ENCODE results near the gene NKD1. TPM values are rescaled to one million over a fixed set of nuclear protein-coding genes. Genes with fewer than 3 reads are reported as not detected.

Gene NKD1
- total RNA-seq, 1 donor from 2014 or later = 1.5 TPM

DNA sequence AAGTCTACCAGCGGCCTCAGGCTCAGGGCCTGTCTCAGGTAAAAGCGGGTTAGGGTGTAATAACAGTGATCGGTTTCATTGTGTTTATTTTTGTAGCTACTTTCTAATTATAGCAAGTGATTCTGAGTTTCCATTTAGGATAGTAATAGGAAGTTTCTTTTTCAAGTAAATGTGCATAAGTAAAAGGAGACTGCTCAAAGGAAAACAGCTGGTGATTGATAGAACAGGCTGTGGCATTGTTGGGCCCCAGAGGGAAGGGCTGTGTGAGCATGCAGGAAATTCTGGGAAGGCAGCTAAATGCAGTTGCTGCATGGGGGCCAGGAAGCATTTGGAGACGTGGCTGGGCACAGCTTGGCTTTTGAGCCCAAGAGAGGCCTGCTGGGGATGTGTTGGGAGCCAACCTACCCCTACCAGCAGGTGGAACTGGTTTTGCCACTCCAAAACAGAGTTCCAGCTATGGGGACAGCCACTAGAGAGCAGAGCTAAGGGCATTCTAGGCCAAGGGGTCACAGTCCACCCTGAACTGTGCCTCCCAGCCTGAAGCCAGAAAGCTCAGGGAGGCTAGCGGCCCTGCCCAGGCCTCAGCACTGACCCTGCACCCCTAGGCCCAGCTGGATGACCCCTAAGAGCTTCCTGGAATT is 120.3 kb downstream of the NKD1 start:
- CTCF ChIA-PET = interaction anchor here (0.7 to 12.2 kb wide), 10 partner anchors 12 to 456 kb away, joined by 3 to 169 read pairs (median 6); partner anchors contain the start of genes CYLD and SNX20
- peak overlapping the region; percentile 59 for H3K27ac Mint-ChIP-seq
- DNase-seq (no peak), ATAC-seq (ENCODE audit: low read depth) (no peak)
- POLR2A ChIA-PET = interaction anchor here (0.5 to 5.6 kb wide), 4 partner anchors 12 to 145 kb away, joined by 3 to 36 read pairs (median 4); partner anchors contain the start of gene SNX20
- H3K36me3 Mint-ChIP-seq (ENCODE audit: low read depth) = peaks cover 48% of the 10 kb centered on the region
- H3K4me1 Mint-ChIP-seq = peaks cover 23% of the 10 kb centered on the region
- H3K27me3 Mint-ChIP-seq = no peaks in the 10 kb centered on the region
- peaks cover 3% of the 10 kb centered on the region for H3K9me3 Mint-ChIP-seq
- TF ChIP-seq, protein P1, sequence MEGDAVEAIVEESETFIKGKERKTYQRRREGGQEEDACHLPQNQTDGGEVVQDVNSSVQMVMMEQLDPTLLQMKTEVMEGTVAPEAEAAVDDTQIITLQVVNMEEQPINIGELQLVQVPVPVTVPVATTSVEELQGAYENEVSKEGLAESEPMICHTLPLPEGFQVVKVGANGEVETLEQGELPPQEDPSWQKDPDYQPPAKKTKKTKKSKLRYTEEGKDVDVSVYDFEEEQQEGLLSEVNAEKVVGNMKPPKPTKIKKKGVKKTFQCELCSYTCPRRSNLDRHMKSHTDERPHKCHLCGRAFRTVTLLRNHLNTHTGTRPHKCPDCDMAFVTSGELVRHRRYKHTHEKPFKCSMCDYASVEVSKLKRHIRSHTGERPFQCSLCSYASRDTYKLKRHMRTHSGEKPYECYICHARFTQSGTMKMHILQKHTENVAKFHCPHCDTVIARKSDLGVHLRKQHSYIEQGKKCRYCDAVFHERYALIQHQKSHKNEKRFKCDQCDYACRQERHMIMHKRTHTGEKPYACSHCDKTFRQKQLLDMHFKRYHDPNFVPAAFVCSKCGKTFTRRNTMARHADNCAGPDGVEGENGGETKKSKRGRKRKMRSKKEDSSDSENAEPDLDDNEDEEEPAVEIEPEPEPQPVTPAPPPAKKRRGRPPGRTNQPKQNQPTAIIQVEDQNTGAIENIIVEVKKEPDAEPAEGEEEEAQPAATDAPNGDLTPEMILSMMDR (IDR thresholded peaks at IDR 0.05) = no peak
- no peak overlapping the region for H3K4me3 Mint-ChIP-seq
- intact Hi-C loops (cut with micrococcal nuclease) = loop anchor here (5.0 kb wide), 3 partner anchors 134 to 516 kb away; partner anchors contain the start of genes BRD7 and TENT4B

DNA sequence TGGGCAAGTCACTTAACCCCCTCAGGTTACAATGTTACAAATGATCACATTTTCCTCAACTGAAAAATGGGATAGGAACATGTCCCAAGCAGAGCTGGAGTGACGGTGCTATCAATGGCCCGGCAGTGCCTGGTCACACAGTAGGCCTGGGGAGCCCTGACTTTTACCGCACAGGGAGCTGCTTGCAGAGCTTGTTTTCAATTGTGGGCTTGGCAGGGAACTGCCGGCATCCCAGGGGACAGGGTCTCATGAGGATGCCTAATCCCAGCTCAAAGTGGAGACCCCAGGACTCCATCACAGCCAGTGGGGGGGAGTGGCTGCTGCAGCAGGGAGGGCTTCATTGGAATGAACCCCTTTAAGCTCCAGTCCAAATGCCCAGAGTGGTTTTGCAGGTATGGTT is 121.5 kb downstream of the NKD1 start:
- DNase-seq (no peak), ATAC-seq (ENCODE audit: low read depth) (no peak)
- no peaks in the 10 kb centered on the region for H3K27me3 Mint-ChIP-seq
- ChIA-PET POLR2A (interaction anchor here (5.6 kb wide), 1 partner anchor 11 kb away, joined by 36 read pairs; the partner anchor contains the start of gene SNX20), CTCF (interaction anchor here (1.1 to 12.2 kb wide), 4 partner anchors 8 to 137 kb away, joined by 3 to 169 read pairs (median 31); partner anchors contain the start of gene SNX20)
- intact Hi-C loops (cut with micrococcal nuclease) = loop anchor here (5.0 kb wide), 3 partner anchors 133 to 517 kb away; partner anchors contain the start of genes BRD7 and TENT4B
- peaks cover 5% of the 10 kb centered on the region for H3K9me3 Mint-ChIP-seq
- no peak overlapping the region for H3K27ac Mint-ChIP-seq
- peaks cover 21% of the 10 kb centered on the region for H3K4me1 Mint-ChIP-seq
- no peak overlapping the region for H3K4me3 Mint-ChIP-seq
- peaks cover 58% of the 10 kb centered on the region for H3K36me3 Mint-ChIP-seq (ENCODE audit: low read depth)
- TF ChIP-seq, protein P1 (IDR thresholded peaks at IDR 0.05) = no peak

DNA sequence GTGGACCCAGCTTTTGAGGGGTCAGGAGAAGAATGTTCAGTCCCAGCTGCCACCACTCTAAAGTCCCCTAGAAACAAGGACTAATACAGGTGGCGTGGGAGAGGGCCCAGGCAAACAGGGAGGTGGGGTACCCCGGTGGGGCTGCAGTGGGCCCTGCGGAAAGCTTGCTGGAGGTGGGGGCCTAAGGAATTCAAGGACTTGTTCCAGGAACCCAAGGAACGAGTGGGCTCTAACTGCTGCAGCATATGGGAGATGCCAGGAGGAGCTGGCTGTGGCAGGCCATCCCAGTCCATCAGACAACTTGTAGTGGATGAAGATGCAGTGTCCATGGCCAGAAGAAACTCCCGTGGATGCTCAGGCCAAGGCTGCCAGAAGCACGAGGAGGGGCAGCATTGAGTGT is 122.3 kb downstream of the NKD1 start:
- no peaks in the 10 kb centered on the region for H3K27me3 Mint-ChIP-seq
- DNase-seq (no peak), ATAC-seq (ENCODE audit: low read depth) (no peak)
- H3K9me3 Mint-ChIP-seq = peaks cover 5% of the 10 kb centered on the region
- peak overlapping the region; percentile 37 for H3K27ac Mint-ChIP-seq
- TF ChIP-seq, protein P1 (IDR thresholded peaks at IDR 0.05) = no peak
- peaks cover 65% of the 10 kb centered on the region for H3K36me3 Mint-ChIP-seq (ENCODE audit: low read depth)
- ChIA-PET POLR2A (interaction anchor here (5.6 kb wide), 1 partner anchor 10 kb away, joined by 36 read pairs; the partner anchor contains the start of gene SNX20), CTCF (interaction anchor here (1.6 to 12.2 kb wide), 4 partner anchors 10 to 136 kb away, joined by 3 to 169 read pairs (median 26); partner anchors contain the start of gene SNX20)
- H3K4me1 Mint-ChIP-seq = peaks cover 13% of the 10 kb centered on the region
- no peak overlapping the region for H3K4me3 Mint-ChIP-seq
- intact Hi-C loops (cut with micrococcal nuclease) = no loop called here

DNA sequence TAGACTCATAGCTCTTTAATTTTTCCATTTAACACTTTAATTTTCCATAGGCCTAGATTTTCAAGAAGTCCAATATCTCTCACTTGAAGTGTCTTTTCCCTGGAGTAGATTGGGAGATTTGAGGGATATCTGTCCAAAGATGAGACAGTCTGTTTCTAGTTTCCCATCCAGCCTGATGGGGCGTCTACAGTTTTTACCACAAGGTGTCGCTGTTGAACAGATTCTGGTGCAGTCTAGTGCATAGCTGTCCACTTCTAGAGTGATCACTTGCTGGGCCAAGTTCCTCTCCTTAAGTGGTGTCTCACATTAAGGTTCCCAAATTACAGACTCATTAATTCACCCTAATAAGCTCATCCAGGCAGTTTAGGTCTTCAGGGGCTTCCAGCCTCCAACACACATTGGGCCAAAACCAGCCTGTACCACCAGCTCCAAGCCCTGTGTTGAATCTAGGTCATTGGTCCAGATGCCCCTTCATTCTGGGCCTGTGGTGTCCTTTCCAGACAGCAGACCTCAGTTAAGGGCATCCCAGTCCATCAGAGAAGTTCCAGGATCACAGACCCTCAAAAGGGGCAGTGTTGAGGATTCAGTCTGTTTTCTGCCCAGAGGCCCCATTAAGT is 123.6 kb downstream of the NKD1 start:
- no peak overlapping the region for H3K4me3 Mint-ChIP-seq
- intact Hi-C loops (cut with micrococcal nuclease) = loop anchor here (1.0 kb wide), 1 partner anchor 76 kb away; no protein-coding TSS in a partner anchor
- H3K36me3 Mint-ChIP-seq (ENCODE audit: low read depth) = peaks cover 78% of the 10 kb centered on the region
- no peaks in the 10 kb centered on the region for H3K27me3 Mint-ChIP-seq
- peak; percentile 36 for ATAC-seq (ENCODE audit: low read depth)
- ChIA-PET CTCF (interaction anchor here (0.8 to 12.2 kb wide), 11 partner anchors 9 to 462 kb away, joined by 3 to 169 read pairs (median 4); partner anchors contain the start of genes CYLD and SNX20), POLR2A (interaction anchor here (0.6 to 1.8 kb wide), 5 partner anchors 9 to 377 kb away, joined by 4 to 7 read pairs (median 4); partner anchors contain the start of gene SNX20)
- peaks cover 5% of the 10 kb centered on the region for H3K9me3 Mint-ChIP-seq
- TF ChIP-seq, protein P1 (IDR thresholded peaks at IDR 0.05) = no peak
- peaks cover 7% of the 10 kb centered on the region for H3K4me1 Mint-ChIP-seq
- peak overlapping the region; percentile 46 for H3K27ac Mint-ChIP-seq
- DNase-seq = no peak
